Smooth muscle cell (in vitro differentiated cells): ENCODE data around the gene PECR. TPM values are rescaled to one million over a fixed set of nuclear protein-coding genes. Genes with fewer than 3 reads are reported as not detected.

Experiments
- DNase-seq: peaks from one replicate; lab custom pipeline; 2025; ENCODE audit not compliant: unreplicated experiment; lab: John Stamatoyannopoulos, UW
- H2AFZ ChIP-seq: fragments of 200-600 bp; sonication (generic); 2 replicates; pipeline ENCODE4 v1.6.0; 2016; ENCODE audit warnings: antibody characterized with exemption, low read depth, mild to moderate bottlenecking
- H3F3A ChIP-seq: fragments of 200-600 bp; sonication (generic); 2 replicates; pipeline ENCODE4 v1.6.0; 2017; ENCODE audit warnings: antibody characterized with exemption, low read depth
- H3K27ac ChIP-seq: fragments of 200-600 bp; sonication (generic); 2 replicates; pipeline ENCODE4 v1.5.1; 2016; ENCODE audit warnings: low read depth, mild to moderate bottlenecking
- H3K27me3 ChIP-seq: fragments of 200-600 bp; sonication (generic); 2 replicates; pipeline ENCODE4 v1.6.1; 2016; ENCODE audit warnings: low read depth, mild to moderate bottlenecking
- H3K36me3 ChIP-seq: fragments of 200-600 bp; sonication (generic); 2 replicates; pipeline ENCODE4 v1.5.1; 2016; ENCODE audit warnings: low read depth
- H3K4me1 ChIP-seq: fragments of 200-600 bp; sonication (generic); 2 replicates; pipeline ENCODE4 v1.5.1; 2016; ENCODE audit warnings: low read depth
- H3K4me2 ChIP-seq: fragments of 200-600 bp; sonication (generic); 2 replicates; pipeline ENCODE4 v1.6.0; 2016; ENCODE audit warnings: mild to moderate bottlenecking
- H3K4me3 ChIP-seq: fragments of 200-600 bp; sonication (generic); 2 replicates; pipeline ENCODE4 v1.5.1; 2016; ENCODE audit warnings: mild to moderate bottlenecking
- H3K79me2 ChIP-seq: fragments of 200-600 bp; sonication (generic); 2 replicates; pipeline ENCODE4 v1.6.0; 2016; ENCODE audit warnings: low read depth, mild to moderate bottlenecking
- H3K9ac ChIP-seq: fragments of 200-600 bp; sonication (generic); 2 replicates; pipeline ENCODE4 v1.6.0; 2016; ENCODE audit warnings: low read depth
- H3K9me3 ChIP-seq: fragments of 200-600 bp; sonication (generic); replicated peaks from 2 replicates; pipeline ENCODE4 v1.5.1; 2016; ENCODE audit warnings: low read depth
- H4K20me1 ChIP-seq: fragments of 200-600 bp; sonication (generic); 2 replicates; pipeline ENCODE4 v1.6.0; 2016; ENCODE audit warnings: low read depth
- CTCF ChIP-seq: fragments of 200-600 bp; sonication (generic); IDR thresholded peaks from 2 replicates; pipeline ENCODE4 v1.5.1; 2017; ENCODE audit warnings: borderline replicate concordance, mild to moderate bottlenecking, antibody characterized with exemption; ENCODE audit not compliant: insufficient read depth, poor library complexity, severe bottlenecking
- WGBS: methylation state at CpG from one replicate; pipeline ENCODE4 v1.1.7; 2016; ENCODE audit warnings: low lambda C conversion rate; 5-methylcytosine and 5-hydroxymethylcytosine counted together
- polyA plus RNA-seq: library from polyadenylated mRNA; unstranded; fragments of >200 nt; fragmentation: Nextera tagmentation; extraction: Ambion mirVana; gene quantifications from 2 replicates; pipeline ENCODE4 v1.2.1, GENCODE V29; 2016
- total RNA-seq: library from RNA; depleted of rRNA; stranded (reverse); fragments of >200 nt; gene quantifications from 2 replicates; pipeline ENCODE4 v1.2.3, GENCODE V29; 2014

Gene PECR
- total and polyA plus RNA-seq, 2 experiments from 2014 or later: 4.8 to 10.0 TPM

- H3K27me3 ChIP-seq: no peaks in the 10 kb centered on the region
- H4K20me1 ChIP-seq: no peaks in the 10 kb centered on the region
- no peak overlapping the region for H2AFZ ChIP-seq
- no peaks in the 10 kb centered on the region for H3K9me3 ChIP-seq
- H3K79me2 ChIP-seq: no peaks in the 10 kb centered on the region
- no peak overlapping the region for H3K27ac ChIP-seq
- DNase-seq: no peak
- WGBS: 61% methylated on average over 1 of the region's 1 CpG
- no peak for TF ChIP-seq CTCF
- no peaks in the 10 kb centered on the region for H3F3A ChIP-seq
- no peaks in the 10 kb centered on the region for H3K36me3 ChIP-seq
- H3K4me1 ChIP-seq: peaks cover 11% of the 10 kb centered on the region
- no peak overlapping the region for H3K4me2 ChIP-seq
- no peak overlapping the region for H3K9ac ChIP-seq
- no peak overlapping the region for H3K4me3 ChIP-seq
These were observed 21.6 kb upstream of the PECR start for GRCh38 chr2:216103213-216103612.

DNA sequence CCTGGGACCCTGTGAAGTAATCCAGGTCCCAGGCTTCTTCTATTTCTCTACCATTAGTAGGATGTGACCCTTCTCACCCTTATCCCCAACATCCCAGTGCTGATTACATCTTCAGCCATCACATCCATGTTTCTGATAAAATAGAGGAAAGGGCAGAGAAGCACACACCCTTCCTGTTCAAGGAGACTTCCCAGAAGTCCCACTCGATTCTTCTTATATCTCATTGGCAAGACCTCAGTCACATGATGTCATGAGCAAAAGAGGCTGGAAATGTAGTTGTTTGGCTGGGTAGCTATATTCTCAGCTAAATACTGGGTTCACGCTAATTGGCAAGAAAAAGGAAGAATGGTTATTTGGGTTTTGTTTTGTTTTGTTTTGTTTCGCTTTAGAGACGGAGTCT is 19.5 kb upstream of the PECR start:
- Histone ChIP-seq H3K4me3 (no peak overlapping the region), H3K4me2 (no peak overlapping the region), H3K36me3 (no peaks in the 10 kb centered on the region), H4K20me1 (no peaks in the 10 kb centered on the region), H3K9me3 (no peaks in the 10 kb centered on the region), H3K27ac (no peak overlapping the region), H3K27me3 (no peaks in the 10 kb centered on the region), H3K79me2 (no peaks in the 10 kb centered on the region), H3K4me1 (no peaks in the 10 kb centered on the region), H3K9ac (no peak overlapping the region), H2AFZ (no peak overlapping the region), H3F3A (no peaks in the 10 kb centered on the region)
- TF ChIP-seq CTCF: no peak
- WGBS: 97% methylated on average over 4 of the region's 4 CpGs
- no peak for DNase-seq

DNA sequence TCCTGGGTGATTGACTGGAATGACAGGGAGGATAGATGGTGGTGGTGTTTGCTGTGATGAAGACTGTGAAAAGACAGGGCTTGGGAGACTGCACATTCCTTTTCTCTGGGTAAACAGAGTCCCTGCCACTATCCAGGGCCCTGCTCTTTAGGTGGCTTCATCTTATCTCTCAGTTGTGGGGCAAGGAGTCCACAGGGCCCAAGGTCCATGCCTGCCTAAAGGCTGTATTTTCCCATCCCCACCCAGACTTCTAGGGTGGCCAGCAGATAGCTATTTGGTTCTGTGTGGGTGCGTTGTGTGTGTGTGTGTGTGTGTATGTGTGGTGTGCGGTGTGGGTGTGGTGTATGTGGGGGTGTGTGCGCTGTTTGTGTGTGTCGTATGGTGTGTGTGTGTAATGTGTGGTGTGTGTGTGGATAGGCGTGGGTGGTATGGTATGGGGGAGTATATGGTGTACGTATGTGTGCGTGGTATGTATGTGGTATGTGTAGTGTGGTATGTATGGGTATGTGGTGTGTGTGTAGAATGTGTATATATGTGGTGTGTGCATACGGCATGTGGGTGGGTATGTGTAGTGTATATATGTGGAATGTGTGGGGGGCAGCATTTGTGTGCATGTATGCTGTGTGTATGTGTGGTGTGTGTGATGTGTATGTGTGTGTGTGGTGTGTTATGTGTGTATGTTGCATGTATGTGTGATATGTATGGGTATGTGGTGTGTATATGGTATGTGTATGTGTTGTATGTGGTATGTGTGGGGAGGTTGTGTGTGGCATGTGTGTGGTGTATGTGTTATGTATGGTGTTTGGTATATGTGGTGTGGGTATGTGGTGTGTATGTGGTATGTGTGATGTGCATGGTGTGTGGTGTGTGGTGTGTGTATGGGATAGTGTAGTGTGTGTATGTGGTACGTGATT is 17.1 kb upstream of the PECR start:
- Histone ChIP-seq H3F3A (no peaks in the 10 kb centered on the region), H3K27me3 (no peaks in the 10 kb centered on the region), H3K4me3 (no peak overlapping the region), H2AFZ (no peak overlapping the region), H3K4me2 (no peak overlapping the region), H4K20me1 (no peaks in the 10 kb centered on the region), H3K9ac (no peak overlapping the region), H3K27ac (no peak overlapping the region), H3K9me3 (no peaks in the 10 kb centered on the region), H3K36me3 (no peaks in the 10 kb centered on the region), H3K79me2 (no peaks in the 10 kb centered on the region), H3K4me1 (no peaks in the 10 kb centered on the region)
- TF ChIP-seq CTCF: no peak
- 98% methylated on average over 9 of the region's 9 CpGs for WGBS
- no peak for DNase-seq

- H3K4me3 ChIP-seq: no peak overlapping the region
- no peak overlapping the region for H3K27ac ChIP-seq
- no peaks in the 10 kb centered on the region for H3F3A ChIP-seq
- H3K9ac ChIP-seq: no peak overlapping the region
- WGBS: 89% methylated on average over 3 of the region's 3 CpGs
- no peaks in the 10 kb centered on the region for H3K27me3 ChIP-seq
- no peaks in the 10 kb centered on the region for H3K36me3 ChIP-seq
- no peak for DNase-seq
- no peaks in the 10 kb centered on the region for H4K20me1 ChIP-seq
- no peaks in the 10 kb centered on the region for H3K9me3 ChIP-seq
- no peak overlapping the region for H3K4me2 ChIP-seq
- H3K4me1 ChIP-seq: no peaks in the 10 kb centered on the region
- TF ChIP-seq CTCF: no peak
- H2AFZ ChIP-seq: no peak overlapping the region
- no peaks in the 10 kb centered on the region for H3K79me2 ChIP-seq
These were observed 13.1 kb upstream of the PECR start for GRCh38 chr2:216094701-216095100.
